Activated naive CD4-positive, alpha-beta T cell treated with anti-CD3 and anti-CD28 coated beads, Interleukin-2, amount 10 ng/mL, durations not matched to agents 7 days and 5 days (primary cell): ENCODE measurements around the gene AADAT.
"Not testable (repeated sequence)": the region's sequence is repeated elsewhere in the genome, so short reads cannot be mapped to it uniquely, and the experiment has no call there.

Experiments
- CTCF ChIA-PET: fragments of 350-600 bp; sonication (Branson Sonifier 250); formaldehyde crosslinking; loops from one replicate; lab custom pipeline; 2021; ENCODE audit warnings: antibody characterized with exemption; lab: Charles Lee
- DNase-seq: peaks from one replicate; pipeline ENCODE4 v3.0.0-alpha.2; 2020
- H3K27ac Mint-ChIP-seq: one replicate; pipeline ENCODE4 v1.8.0; 2021; ENCODE audit warnings: mild to moderate bottlenecking, moderate library complexity, mixed read lengths
- H3K27me3 Mint-ChIP-seq: one replicate; pipeline ENCODE4 v1.8.0; 2021; ENCODE audit warnings: mild to moderate bottlenecking, mixed read lengths
- H3K36me3 Mint-ChIP-seq: one replicate; pipeline ENCODE4 v1.8.0; 2021; ENCODE audit warnings: mixed read lengths
- H3K4me1 Mint-ChIP-seq: one replicate; pipeline ENCODE4 v1.8.0; 2021; ENCODE audit warnings: mixed read lengths
- H3K4me3 Mint-ChIP-seq: one replicate; pipeline ENCODE4 v1.8.0; 2021; ENCODE audit warnings: mild to moderate bottlenecking, moderate library complexity, mixed read lengths
- H3K9me3 Mint-ChIP-seq: one replicate; pipeline ENCODE4 v1.8.0; 2021; ENCODE audit warnings: mixed read lengths

Gene AADAT

DNA sequence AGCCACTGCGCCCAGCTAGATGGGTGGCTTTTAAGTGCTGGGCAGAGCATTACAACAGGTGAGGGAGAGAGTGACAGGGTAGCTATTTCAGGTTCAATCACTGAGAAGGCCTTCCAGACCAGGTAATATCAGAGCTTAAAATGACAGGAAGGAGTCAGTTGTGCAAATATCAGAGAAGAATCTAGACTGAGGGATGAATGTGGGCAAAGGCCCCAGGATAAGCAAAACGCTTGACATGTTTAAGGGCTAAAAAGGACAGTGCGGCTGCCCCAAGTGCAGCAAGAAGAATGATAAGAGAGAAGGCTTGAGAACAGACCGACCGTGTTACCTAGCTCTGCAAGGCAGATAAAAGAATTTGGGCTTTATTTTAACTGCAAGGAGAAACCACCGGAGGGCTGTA is 18.6 kb downstream of the AADAT start:
- Mint-ChIP-seq H3K4me1 (no peaks in the 10 kb centered on the region), H3K27me3 (peaks cover 4% of the 10 kb centered on the region), H3K27ac (no peak overlapping the region), H3K36me3 (no peaks in the 10 kb centered on the region), H3K9me3 (no peaks in the 10 kb centered on the region), H3K4me3 (no peak overlapping the region)
- no peak for DNase-seq
- CTCF ChIA-PET, result no interaction called here

DNA sequence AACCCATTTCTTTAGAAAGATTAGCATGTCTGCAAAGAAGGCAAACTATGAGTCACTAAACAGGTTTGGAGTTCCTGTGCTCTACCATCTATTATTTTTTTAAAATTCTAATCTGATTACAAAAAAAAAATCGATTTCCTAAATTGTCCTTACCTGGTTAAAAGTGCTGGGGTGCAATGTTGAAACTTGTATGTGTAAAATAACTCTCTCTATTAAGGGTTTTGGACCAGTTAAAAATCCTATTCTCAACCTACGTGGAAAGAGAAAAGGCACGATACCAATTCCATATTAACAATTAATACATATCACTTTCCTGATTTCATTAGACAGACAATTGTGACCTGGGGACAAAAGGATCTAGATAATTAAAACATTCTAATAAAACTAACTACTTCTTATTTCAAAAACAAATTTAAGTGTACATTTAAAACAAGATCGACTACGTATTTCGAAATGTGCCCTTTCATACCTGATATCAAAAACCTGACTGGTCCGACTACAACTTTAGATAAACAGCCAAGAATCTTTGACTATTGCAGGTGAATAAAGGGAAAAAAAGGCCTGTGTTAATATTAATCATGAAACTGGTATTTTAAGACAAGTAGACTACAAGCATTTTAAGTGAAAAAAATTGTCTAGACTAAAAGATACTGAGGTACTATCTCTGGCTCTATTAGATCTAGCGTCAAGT is 21.2 kb downstream of the AADAT start:
- H3K9me3 Mint-ChIP-seq, result no peaks in the 10 kb centered on the region
- CTCF ChIA-PET, result no interaction called here
- H3K36me3 Mint-ChIP-seq, result no peaks in the 10 kb centered on the region
- no peak overlapping the region for H3K4me3 Mint-ChIP-seq
- H3K27ac Mint-ChIP-seq, result no peak overlapping the region
- no peak for DNase-seq
- H3K27me3 Mint-ChIP-seq, result peaks cover 4% of the 10 kb centered on the region
- no peaks in the 10 kb centered on the region for H3K4me1 Mint-ChIP-seq

- CTCF ChIA-PET, result no interaction called here
- H3K27me3 Mint-ChIP-seq, result no peaks in the 10 kb centered on the region
- H3K4me1 Mint-ChIP-seq, result no peaks in the 10 kb centered on the region
- H3K9me3 Mint-ChIP-seq, result no peaks in the 10 kb centered on the region
- no peaks in the 10 kb centered on the region for H3K36me3 Mint-ChIP-seq
- no peak overlapping the region for H3K27ac Mint-ChIP-seq
- no peak overlapping the region for H3K4me3 Mint-ChIP-seq
- DNase-seq, result no peak
Measured at GRCh38 chr4:170059421-170059820, 30.3 kb downstream of the AADAT start.

DNA sequence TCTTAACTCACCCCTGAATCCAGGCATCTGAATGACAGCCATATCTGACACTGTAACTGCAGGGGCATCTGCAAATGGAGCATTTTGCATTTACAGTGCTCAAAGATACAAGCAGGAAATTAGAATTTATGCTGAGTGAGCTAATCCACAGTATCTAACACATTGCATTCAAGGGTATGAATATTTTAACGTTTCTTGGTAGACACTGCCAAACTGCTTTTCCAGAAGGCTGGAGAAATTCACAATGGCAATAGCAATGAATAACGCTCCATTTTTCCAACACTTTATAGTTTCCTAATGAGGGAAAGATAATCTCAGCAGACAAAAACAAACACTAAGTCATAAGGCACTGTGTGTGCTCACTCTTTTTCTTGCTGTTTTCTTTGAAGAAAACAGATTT is 30.9 kb downstream of the AADAT start:
- Mint-ChIP-seq H3K4me3 (no peak overlapping the region), H3K27ac (no peak overlapping the region), H3K27me3 (no peaks in the 10 kb centered on the region), H3K9me3 (no peaks in the 10 kb centered on the region), H3K36me3 (no peaks in the 10 kb centered on the region), H3K4me1 (no peaks in the 10 kb centered on the region)
- DNase-seq, result no peak
- CTCF ChIA-PET, result no interaction called here

- Mint-ChIP-seq H3K9me3 (no peaks in the 10 kb centered on the region), H3K4me3 (no peak overlapping the region), H3K27ac (no peak overlapping the region)
Measured at GRCh38 chr4:170057866-170058265, 31.9 kb downstream of the AADAT start.

DNA sequence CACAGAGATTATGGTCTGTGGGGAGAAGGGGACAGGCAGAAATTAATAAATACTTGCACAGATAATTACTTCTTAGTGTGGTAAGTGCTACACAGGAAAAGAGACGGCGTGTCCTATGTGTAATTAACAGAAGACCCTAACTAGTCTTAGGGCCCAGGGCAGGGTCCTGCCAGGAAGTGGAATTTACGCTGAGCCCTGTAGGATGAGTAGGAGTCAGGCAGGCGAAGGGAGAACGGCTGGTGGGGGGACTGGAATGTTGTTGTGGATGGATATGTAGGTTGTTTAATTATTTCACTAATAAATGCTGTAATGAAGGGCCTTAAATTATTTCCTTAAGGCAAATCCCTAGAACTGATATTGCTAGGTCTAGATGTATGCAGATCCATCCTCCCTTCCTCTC is 36.8 kb downstream of the AADAT start:
- no peaks in the 10 kb centered on the region for H3K4me1 Mint-ChIP-seq
- CTCF ChIA-PET, result no interaction called here
- peaks cover 4% of the 10 kb centered on the region for H3K27me3 Mint-ChIP-seq
- H3K27ac Mint-ChIP-seq, result no peak overlapping the region
- no peak for DNase-seq
- no peaks in the 10 kb centered on the region for H3K36me3 Mint-ChIP-seq
- no peak overlapping the region for H3K4me3 Mint-ChIP-seq
- H3K9me3 Mint-ChIP-seq, result no peaks in the 10 kb centered on the region

More at GRCh38 chr4:170057866-170058265, 31.9 kb downstream of the AADAT start:
- Mint-ChIP-seq H3K4me1 (no peaks in the 10 kb centered on the region), H3K27me3 (no peaks in the 10 kb centered on the region), H3K36me3 (no peaks in the 10 kb centered on the region)
- CTCF ChIA-PET, result no interaction called here
- no peak for DNase-seq

DNA sequence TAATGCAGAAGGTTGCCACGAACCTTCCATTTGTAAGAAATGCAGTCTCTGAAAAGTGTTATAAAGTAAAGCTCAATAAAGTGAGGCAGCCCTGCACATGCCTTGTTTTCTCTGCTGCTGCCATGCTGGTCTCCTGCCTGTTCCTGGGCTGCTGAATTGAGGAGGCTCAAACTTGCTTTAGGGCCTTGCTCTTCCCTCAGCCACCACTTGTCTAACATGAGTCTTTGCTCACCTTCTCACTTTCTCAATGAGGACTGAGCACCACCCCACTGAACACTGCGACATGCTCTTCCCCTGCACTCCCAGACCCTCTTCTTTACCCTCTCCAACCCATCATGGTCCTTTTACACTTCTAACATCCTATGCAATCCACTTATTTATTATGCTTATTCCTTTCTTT is 38.4 kb downstream of the AADAT start:
- no peak for DNase-seq
- H3K27ac Mint-ChIP-seq, result no peak overlapping the region
- H3K9me3 Mint-ChIP-seq, result no peaks in the 10 kb centered on the region
- H3K27me3 Mint-ChIP-seq, result peaks cover 4% of the 10 kb centered on the region
- H3K4me1 Mint-ChIP-seq, result no peaks in the 10 kb centered on the region
- CTCF ChIA-PET, result no interaction called here
- no peak overlapping the region for H3K4me3 Mint-ChIP-seq
- no peaks in the 10 kb centered on the region for H3K36me3 Mint-ChIP-seq

- Mint-ChIP-seq H3K27ac (no peak overlapping the region), H3K9me3 (no peaks in the 10 kb centered on the region), H3K4me1 (no peaks in the 10 kb centered on the region), H3K27me3 (peaks cover 4% of the 10 kb centered on the region), H3K4me3 (no peak overlapping the region), H3K36me3 (no peaks in the 10 kb centered on the region)
- CTCF ChIA-PET, result interaction anchor here (0.7 to 3.7 kb wide), 4 partner anchors 43 to 922 kb away, joined by 3 to 40 read pairs (median 4); no protein-coding TSS in a partner anchor
- DNase-seq, result no peak
Measured at GRCh38 chr4:170049766-170050165, 40.0 kb downstream of the AADAT start.

- peaks cover 4% of the 10 kb centered on the region for H3K27me3 Mint-ChIP-seq
- no peak overlapping the region for H3K27ac Mint-ChIP-seq
- H3K36me3 Mint-ChIP-seq, result no peaks in the 10 kb centered on the region
- DNase-seq, result peak; percentile 72
- H3K4me1 Mint-ChIP-seq, result no peaks in the 10 kb centered on the region
- CTCF ChIA-PET, result interaction anchor here (0.6 to 3.7 kb wide), 3 partner anchors 23 to 238 kb away, joined by 3 to 40 read pairs (median 3); no protein-coding TSS in a partner anchor
- H3K9me3 Mint-ChIP-seq, result no peaks in the 10 kb centered on the region
- H3K4me3 Mint-ChIP-seq, result no peak overlapping the region
Measured at GRCh38 chr4:170047771-170048354, 41.9 kb downstream of the AADAT start.

- DNase-seq, H3K27ac Mint-ChIP-seq, H3K9me3 Mint-ChIP-seq, H3K27me3 Mint-ChIP-seq, CTCF ChIA-PET, H3K4me1 Mint-ChIP-seq, H3K36me3 Mint-ChIP-seq, H3K4me3 Mint-ChIP-seq: not testable (repeated sequence)
Measured at GRCh38 chr4:170046156-170046555, 43.6 kb downstream of the AADAT start.

DNA sequence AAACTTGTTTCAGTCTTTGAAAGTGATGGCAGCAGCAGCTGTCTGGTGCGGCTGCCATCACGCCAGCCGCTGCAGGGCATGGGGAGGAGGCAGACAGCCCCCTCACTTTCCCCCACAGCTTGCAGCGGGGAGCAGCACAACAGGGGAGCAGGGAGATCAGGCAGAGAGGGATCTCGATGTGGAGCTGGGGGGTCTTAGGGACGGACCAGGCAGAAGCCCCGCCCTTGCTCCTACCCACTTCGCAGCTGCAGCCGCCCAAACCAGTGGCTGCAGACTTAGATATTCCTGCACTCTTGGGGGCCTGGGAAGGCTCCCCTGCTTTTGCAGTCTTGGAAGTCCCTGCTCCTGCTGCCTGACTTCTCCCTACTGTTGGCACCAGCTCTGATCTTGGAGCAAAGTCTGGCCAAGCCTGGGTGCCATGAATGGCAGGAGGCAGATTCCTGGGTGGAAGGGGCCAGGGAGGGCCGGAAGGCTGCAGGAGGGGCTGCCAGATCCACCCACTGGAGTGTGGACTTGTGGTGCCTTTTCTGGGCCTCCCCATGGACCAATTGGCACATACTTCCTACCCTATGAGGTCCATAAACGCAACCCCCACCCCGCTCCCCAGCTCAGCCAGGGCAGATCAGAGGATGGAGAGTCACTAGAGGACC is 49.6 kb downstream of the AADAT start:
- Mint-ChIP-seq H3K27ac (no peak overlapping the region), H3K27me3 (no peaks in the 10 kb centered on the region), H3K9me3 (no peaks in the 10 kb centered on the region), H3K36me3 (no peaks in the 10 kb centered on the region), H3K4me3 (no peak overlapping the region), H3K4me1 (no peaks in the 10 kb centered on the region)
- DNase-seq, result no peak
- CTCF ChIA-PET, result interaction anchor here (1.2 kb wide), 1 partner anchor 9 kb away, joined by 3 read pairs; no protein-coding TSS in a partner anchor

DNA sequence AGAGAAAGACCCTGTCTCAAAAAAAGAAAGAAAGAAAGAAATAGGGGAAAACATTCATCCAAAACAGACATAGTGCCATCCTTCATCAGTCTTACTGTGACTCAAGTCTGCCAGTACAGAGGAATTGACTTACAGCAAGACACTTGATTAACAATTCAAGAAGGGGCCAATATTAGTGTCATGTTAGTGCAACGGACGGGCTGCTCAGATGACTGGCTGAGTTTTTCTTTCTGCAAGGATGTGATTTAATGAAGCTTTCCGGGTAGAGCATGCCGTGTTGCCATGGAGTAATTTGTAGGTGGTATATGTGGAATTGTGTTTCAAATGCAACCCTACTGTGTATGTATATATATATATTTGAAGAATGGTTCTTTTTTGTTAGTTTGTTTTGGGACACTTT is 51.0 kb downstream of the AADAT start:
- Mint-ChIP-seq H3K4me1 (no peaks in the 10 kb centered on the region), H3K27me3 (no peaks in the 10 kb centered on the region), H3K9me3 (no peaks in the 10 kb centered on the region), H3K4me3 (no peak overlapping the region), H3K27ac (no peak overlapping the region), H3K36me3 (no peaks in the 10 kb centered on the region)
- CTCF ChIA-PET, result no interaction called here
- no peak for DNase-seq

DNA sequence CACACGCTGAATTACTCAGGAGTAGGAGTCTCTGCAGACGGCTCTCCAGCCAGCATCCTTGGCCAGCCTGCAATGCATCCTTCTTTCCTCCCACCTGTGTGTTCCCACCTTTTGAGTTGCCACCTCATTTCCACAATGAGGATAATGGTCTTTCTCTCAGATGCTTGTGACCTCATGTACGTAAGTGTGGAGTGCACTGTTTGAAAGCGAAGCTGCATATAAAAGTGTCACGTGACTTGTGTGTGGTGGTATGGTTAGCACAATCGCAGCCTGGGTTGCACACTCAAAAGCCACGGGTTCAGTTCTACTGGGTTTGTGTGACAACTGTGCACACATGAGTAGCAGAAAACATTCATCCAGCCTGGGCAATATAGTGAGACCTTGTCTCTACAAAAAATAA is 51.5 kb downstream of the AADAT start:
- no peaks in the 10 kb centered on the region for H3K4me1 Mint-ChIP-seq
- no peak overlapping the region for H3K27ac Mint-ChIP-seq
- no peaks in the 10 kb centered on the region for H3K27me3 Mint-ChIP-seq
- no peaks in the 10 kb centered on the region for H3K9me3 Mint-ChIP-seq
- CTCF ChIA-PET, result no interaction called here
- no peak overlapping the region for H3K4me3 Mint-ChIP-seq
- no peaks in the 10 kb centered on the region for H3K36me3 Mint-ChIP-seq
- no peak for DNase-seq

- Mint-ChIP-seq H3K4me3 (no peak overlapping the region), H3K27me3 (no peaks in the 10 kb centered on the region)
- CTCF ChIA-PET, result no interaction called here
Measured at GRCh38 chr4:170037481-170037880, 52.3 kb downstream of the AADAT start.

DNA sequence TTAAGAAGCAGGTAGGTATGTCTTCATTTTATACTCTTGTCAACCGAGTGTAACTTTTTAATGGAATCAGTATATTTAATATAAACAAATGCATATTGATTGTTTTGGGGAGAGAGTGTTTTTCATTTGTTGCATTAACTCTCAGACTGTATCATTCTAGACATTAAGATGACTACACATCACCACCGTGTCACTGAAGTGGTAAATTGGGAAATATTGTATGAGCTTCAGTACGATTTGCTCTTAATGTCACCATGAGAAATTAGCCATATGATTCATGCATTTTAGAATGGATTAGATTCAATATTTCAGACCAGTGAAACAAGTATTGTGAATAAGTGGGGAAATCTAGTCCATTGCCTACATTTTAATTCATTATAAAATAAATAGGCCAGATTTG is 53.9 kb downstream of the AADAT start:
- Mint-ChIP-seq H3K4me3 (no peak overlapping the region), H3K4me1 (no peaks in the 10 kb centered on the region)

More at GRCh38 chr4:170037481-170037880, 52.3 kb downstream of the AADAT start:
- Mint-ChIP-seq H3K9me3 (no peaks in the 10 kb centered on the region), H3K4me1 (no peaks in the 10 kb centered on the region), H3K36me3 (no peaks in the 10 kb centered on the region), H3K27ac (no peak overlapping the region)
- no peak for DNase-seq

More for the DNA sequence above, 53.9 kb downstream of the AADAT start:
- Mint-ChIP-seq H3K9me3 (no peaks in the 10 kb centered on the region), H3K36me3 (no peaks in the 10 kb centered on the region), H3K27me3 (peaks cover 5% of the 10 kb centered on the region), H3K27ac (no peak overlapping the region)
- DNase-seq, result no peak
- CTCF ChIA-PET, result no interaction called here
